Measurements from ENCODE around the gene HOXD8. TPM values are rescaled to one million over a fixed set of nuclear protein-coding genes. Genes with fewer than 3 reads are reported as not detected.

The HOXD8 gene
- total RNA-seq, 1 experiment from 2014 or later = not detected

GRCh38 chr2:176093145-176093897 is 36.2 kb upstream of the HOXD8 start:
- intact Hi-C loops (cut with micrococcal nuclease; ENCODE audit: unreplicated experiment) = no loop called here
- H3K36me3 ChIP-seq (ENCODE audit: control insufficient read depth, insufficient read depth, low read length) = no peaks in the 10 kb centered on the region
- BruUV-seq (replicated peaks) = no TSS peak
- no peak for ATAC-seq
- peaks cover 16% of the 10 kb centered on the region for H3K4me1 ChIP-seq (ENCODE audit: control insufficient read depth, insufficient read depth, low read length)
- H3K27me3 ChIP-seq (ENCODE audit: control insufficient read depth, insufficient read depth, low read length) = peaks cover 17% of the 10 kb centered on the region
- H3K9me3 ChIP-seq (ENCODE audit: control insufficient read depth, insufficient read depth, low read depth, low read length) = no peaks in the 10 kb centered on the region
- CTCF ChIA-PET = no interaction called here
- no peak for DNase-seq (ENCODE audit: low read depth, low spot score)
- H3K4me3 ChIP-seq (ENCODE audit: low read depth in 2 of 2, low read length in 2 of 2) = no peak overlapping the region
- no peak overlapping the region for H3K27ac ChIP-seq (ENCODE audit: low read length)
- no peak for TF ChIP-seq REST (IDR thresholded peaks at IDR 0.05; ENCODE audit: insufficient read depth in 1 of 2, low read depth in 2 of 2, low read length in 1 of 2)
- no peak for TF ChIP-seq SIN3A (IDR thresholded peaks at IDR 0.05; ENCODE audit: borderline replicate concordance, insufficient read depth, low read depth, low read length)
- TF ChIP-seq CTCF (IDR thresholded peaks at IDR 0.05) = no peak
- no peak for TF ChIP-seq TCF7L2 (IDR thresholded peaks at IDR 0.05; ENCODE audit: low read depth, low read length)
- TF ChIP-seq POLR2AphosphoS5 (IDR thresholded peaks at IDR 0.05; ENCODE audit: low read depth, low read length) = no peak
- POLR2A ChIA-PET = no interaction called here
- in situ Hi-C loops (cut with HindIII; ENCODE audit: low pct_unique_long_range_greater_than_20kb, low sequenced_read_pairs) = no loop called here

GRCh38 chr2:176093898-176094249 is 35.6 kb upstream of the HOXD8 start:
- in situ Hi-C loops (cut with HindIII; ENCODE audit: low pct_unique_long_range_greater_than_20kb, low sequenced_read_pairs) (no loop called here), intact Hi-C loops (cut with micrococcal nuclease; ENCODE audit: unreplicated experiment) (no loop called here)
- Histone ChIP-seq H3K27me3 (ENCODE audit: control insufficient read depth, insufficient read depth, low read length) (peaks cover 14% of the 10 kb centered on the region), H3K4me1 (ENCODE audit: control insufficient read depth, insufficient read depth, low read length) (peaks cover 13% of the 10 kb centered on the region), H3K9me3 (ENCODE audit: control insufficient read depth, insufficient read depth, low read depth, low read length) (no peaks in the 10 kb centered on the region), H3K36me3 (ENCODE audit: control insufficient read depth, insufficient read depth, low read length) (no peaks in the 10 kb centered on the region), H3K4me3 (ENCODE audit: low read depth in 2 of 2, low read length in 2 of 2) (no peak overlapping the region), H3K27ac (ENCODE audit: low read length) (no peak overlapping the region)
- ATAC-seq (no peak), DNase-seq (ENCODE audit: low read depth, low spot score) (no peak)
- ChIA-PET CTCF (no interaction called here), POLR2A (no interaction called here)
- BruUV-seq (replicated peaks) = no TSS peak
- TF ChIP-seq CTCF (IDR thresholded peaks at IDR 0.05) (no peak), POLR2AphosphoS5 (IDR thresholded peaks at IDR 0.05; ENCODE audit: low read depth, low read length) (no peak), SIN3A (IDR thresholded peaks at IDR 0.05; ENCODE audit: borderline replicate concordance, insufficient read depth, low read depth, low read length) (no peak), TCF7L2 (IDR thresholded peaks at IDR 0.05; ENCODE audit: low read depth, low read length) (no peak), REST (IDR thresholded peaks at IDR 0.05; ENCODE audit: insufficient read depth in 1 of 2, low read depth in 2 of 2, low read length in 1 of 2) (no peak)
